ENCODE results near the gene PCDHGB5.
A peak's percentile ranks its signal among the peaks of the same experiment; 100 is the strongest.
"Not testable (repeated sequence)": the region's sequence is repeated elsewhere in the genome, so short reads cannot be mapped to it uniquely, and the experiment has no call there.

PCDHGB5 gene

GRCh38 chr5:141369994-141370848 is 27.5 kb upstream of the PCDHGB5 start, which contains the start of gene PCDHGB3:
PCDHGB3 (plus strand) TSS chr5:141370242; CDS start chr5:141370395, 153 bp downstream.
- no peak within 1 kb of the TSS for H3K4me3 ChIP-seq (IDR thresholded peaks at IDR 0.05; ENCODE audit: insufficient read depth, low read depth, low read length)
- H4K20me1 ChIP-seq (ENCODE audit: insufficient read depth): no peaks in the 10 kb centered on the region
- H3K27me3 ChIP-seq (ENCODE audit: insufficient read depth, low read depth): no peaks in the 10 kb centered on the region
- H2AFZ ChIP-seq (ENCODE audit: low read depth): peak within 1 kb of the TSS; percentile 76
- no peak within 1 kb of the TSS for H3K9ac ChIP-seq
- H3K4me2 ChIP-seq: peak within 1 kb of the TSS; percentile 33; the same call in 1 of the 2 replicates
- H3K36me3 ChIP-seq (ENCODE audit: insufficient read depth): no peaks in the 10 kb centered on the region
- no peak within 1 kb of the TSS for H3K27ac ChIP-seq
- peak; percentile 37; the same call in 1 of the 2 replicates for TF ChIP-seq CTCF (conservative IDR thresholded peaks at IDR 0.05; ENCODE audit: low read depth, low read length)
- no peaks in the 10 kb centered on the region for H3K4me1 ChIP-seq (ENCODE audit: low read depth, poor library complexity, severe bottlenecking)
- no peaks in the 10 kb centered on the region for H3K79me2 ChIP-seq (ENCODE audit: insufficient read depth, low read depth)

- Histone ChIP-seq H3K79me2 (ENCODE audit: insufficient read depth, low read depth) (no peaks in the 10 kb centered on the region), H3K27me3 (ENCODE audit: insufficient read depth, low read depth) (no peaks in the 10 kb centered on the region), H4K20me1 (ENCODE audit: insufficient read depth) (no peaks in the 10 kb centered on the region), H3K4me2 (no peak overlapping the region), H3K4me1 (ENCODE audit: low read depth, poor library complexity, severe bottlenecking) (no peaks in the 10 kb centered on the region), H3K4me3 (IDR thresholded peaks at IDR 0.05; ENCODE audit: insufficient read depth, low read depth, low read length) (no peak overlapping the region), H2AFZ (ENCODE audit: low read depth) (no peak overlapping the region), H3K36me3 (ENCODE audit: insufficient read depth) (no peaks in the 10 kb centered on the region), H3K9ac (no peak overlapping the region), H3K27ac (no peak overlapping the region)
- no peak for TF ChIP-seq CTCF (conservative IDR thresholded peaks at IDR 0.05; ENCODE audit: low read depth, low read length)
Measured at GRCh38 chr5:141371572-141372475, 25.9 kb upstream of the PCDHGB5 start.

- H3K4me1 ChIP-seq (ENCODE audit: low read depth, poor library complexity, severe bottlenecking): no peaks in the 10 kb centered on the region
- H3K27ac ChIP-seq: no peak within 1 kb of the TSS
- TF ChIP-seq CTCF (conservative IDR thresholded peaks at IDR 0.05; ENCODE audit: low read depth, low read length): no peak
- H3K4me2 ChIP-seq: no peak within 1 kb of the TSS
- no peaks in the 10 kb centered on the region for H3K36me3 ChIP-seq (ENCODE audit: insufficient read depth)
- no peak within 1 kb of the TSS for H3K4me3 ChIP-seq (IDR thresholded peaks at IDR 0.05; ENCODE audit: insufficient read depth, low read depth, low read length)
- H3K79me2 ChIP-seq (ENCODE audit: insufficient read depth, low read depth): no peaks in the 10 kb centered on the region
- no peaks in the 10 kb centered on the region for H4K20me1 ChIP-seq (ENCODE audit: insufficient read depth)
- no peak within 1 kb of the TSS for H3K9ac ChIP-seq
- no peaks in the 10 kb centered on the region for H3K27me3 ChIP-seq (ENCODE audit: insufficient read depth, low read depth)
- no peak within 1 kb of the TSS for H2AFZ ChIP-seq (ENCODE audit: low read depth)
Measured at GRCh38 chr5:141373673-141374317, 24.0 kb upstream of the PCDHGB5 start, which contains the start of gene PCDHGA6. PCDHGA6 (plus strand) TSS chr5:141373891; CDS start chr5:141374084, 193 bp downstream.

- no peak overlapping the region for H3K27ac ChIP-seq
- no peak overlapping the region for H3K9ac ChIP-seq
- no peaks in the 10 kb centered on the region for H3K27me3 ChIP-seq (ENCODE audit: insufficient read depth, low read depth)
- H3K4me2 ChIP-seq: no peak overlapping the region
- no peak for TF ChIP-seq CTCF (conservative IDR thresholded peaks at IDR 0.05; ENCODE audit: low read depth, low read length)
- no peak overlapping the region for H3K4me3 ChIP-seq (IDR thresholded peaks at IDR 0.05; ENCODE audit: insufficient read depth, low read depth, low read length)
- H3K79me2 ChIP-seq (ENCODE audit: insufficient read depth, low read depth): no peaks in the 10 kb centered on the region
- H3K4me1 ChIP-seq (ENCODE audit: low read depth, poor library complexity, severe bottlenecking): no peaks in the 10 kb centered on the region
- no peaks in the 10 kb centered on the region for H4K20me1 ChIP-seq (ENCODE audit: insufficient read depth)
- H2AFZ ChIP-seq (ENCODE audit: low read depth): no peak overlapping the region
- H3K36me3 ChIP-seq (ENCODE audit: insufficient read depth): no peaks in the 10 kb centered on the region
Measured at GRCh38 chr5:141374627-141375026, 23.1 kb upstream of the PCDHGB5 start.

GRCh38 chr5:141375444-141376155 is 22.1 kb upstream of the PCDHGB5 start:
- not testable (repeated sequence) for H3K27me3 ChIP-seq (ENCODE audit: insufficient read depth, low read depth); H4K20me1 ChIP-seq (ENCODE audit: insufficient read depth); H3K27ac ChIP-seq; H2AFZ ChIP-seq (ENCODE audit: low read depth); H3K36me3 ChIP-seq (ENCODE audit: insufficient read depth); H3K79me2 ChIP-seq (ENCODE audit: insufficient read depth, low read depth); H3K4me2 ChIP-seq; H3K9ac ChIP-seq; H3K4me3 ChIP-seq (IDR thresholded peaks at IDR 0.05; ENCODE audit: insufficient read depth, low read depth, low read length); H3K4me1 ChIP-seq (ENCODE audit: low read depth, poor library complexity, severe bottlenecking)
